Placental epithelial cell (primary cell): ENCODE measurements around the gene CD14. TPM values are rescaled to one million over a fixed set of nuclear protein-coding genes. Genes with fewer than 3 reads are reported as not detected.

Source experiments
- total RNA-seq: library from RNA; depleted of rRNA; stranded (reverse); fragments of >200 nt; gene quantifications from 2 replicates; pipeline ENCODE4 v1.2.3, GENCODE V29; 2012

CD14 gene
- 0.33 TPM in 1 of 2 replicates, not detected in the other for total RNA-seq

GRCh38 chr5:140633021-140633471, at the start of gene CD14:
CD14 (minus strand) TSS chr5:140633175; CDS start chr5:140633071, 104 bp downstream.

DNA sequence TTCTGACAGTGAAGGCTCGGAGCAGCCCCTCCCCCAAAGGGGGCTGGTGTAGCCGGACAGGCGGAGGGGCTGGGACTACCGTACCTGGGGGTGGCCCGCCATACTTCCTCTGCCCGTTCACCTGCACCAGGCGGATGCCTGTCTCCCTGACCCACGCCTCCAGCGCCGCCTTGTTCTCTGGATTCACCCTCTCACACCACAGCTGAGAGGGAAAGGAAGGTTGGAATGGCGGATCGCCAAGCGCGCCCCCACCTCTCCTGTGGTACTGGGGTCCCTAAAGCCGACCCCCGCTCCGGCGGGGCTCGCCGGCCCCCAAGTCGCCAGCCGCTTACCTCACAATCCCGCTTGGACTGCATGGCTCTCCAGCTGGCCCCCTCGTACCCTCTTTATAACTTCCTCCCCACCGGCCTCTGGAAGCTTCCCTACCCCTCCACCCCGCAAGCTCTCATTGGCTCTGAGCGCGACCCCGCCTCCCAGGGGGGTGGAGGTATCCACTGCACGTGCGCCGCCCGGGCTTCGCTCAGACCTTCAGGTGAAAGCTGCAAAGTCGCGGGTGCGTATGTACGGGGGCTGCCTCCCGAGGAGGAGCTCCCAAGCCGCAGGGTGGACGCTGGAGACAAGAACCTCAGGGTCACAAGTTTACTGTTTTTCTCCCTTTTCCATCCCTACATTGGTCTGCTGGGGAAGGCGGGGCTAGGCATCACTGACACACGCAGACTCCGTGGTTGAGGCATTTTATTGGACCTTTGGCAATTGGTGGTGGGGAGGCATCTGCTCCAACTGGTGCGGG, 40.4 kb upstream of the CD14 start, which contains the start of gene DND1:
Gene DND1, minus strand, starts transcription at position 390 of the 790 bp plus-strand sequence. Its CDS starts 34 bp downstream, at position 356.

GRCh38 chr5:140664359-140665119, 31.6 kb upstream of the CD14 start, which contains the start of gene WDR55:
WDR55 (plus strand) TSS chr5:140664904; CDS start chr5:140664913, 9 bp downstream.

GRCh38 chr5:140639148-140639981, 6.4 kb upstream of the CD14 start, which contains the start of gene TMCO6:
TMCO6 (plus strand) TSS chr5:140639451; CDS start chr5:140639528, 77 bp downstream.

Other genes starting within 250 kb of the CD14 start
- gene ANKHD1, start 231.3 kb downstream of the CD14 start, total RNA-seq: 63.0 and 76.9 TPM in 2 replicates
- gene EIF4EBP3, start 85.5 kb downstream of the CD14 start, total RNA-seq: 0.87 and 3.1 TPM in 2 replicates
- 22.8 and 40.1 TPM in 2 replicates for gene SRA1, start 75.7 kb downstream of the CD14 start, total RNA-seq
- gene APBB3, start 68.6 kb downstream of the CD14 start, total RNA-seq: 30.1 and 36.9 TPM in 2 replicates
- 17.3 and 47.3 TPM in 2 replicates for gene SLC35A4, start 68.3 kb downstream of the CD14 start, total RNA-seq
- 7.8 and 9.0 TPM in 2 replicates for gene TMCO6, start 6.3 kb upstream of the CD14 start, total RNA-seq
- gene NDUFA2, start 14.5 kb upstream of the CD14 start, total RNA-seq: 28.8 and 44.4 TPM in 2 replicates
- gene IK, start 14.7 kb upstream of the CD14 start, total RNA-seq: 76.9 and 102 TPM in 2 replicates
- 31.0 and 37.1 TPM in 2 replicates for gene WDR55, start 31.7 kb upstream of the CD14 start, total RNA-seq
- 0.76 and 0.79 TPM in 2 replicates for gene DND1, start 40.4 kb upstream of the CD14 start, total RNA-seq
- 45.1 and 53.8 TPM in 2 replicates for gene HARS1, start 58.2 kb upstream of the CD14 start, total RNA-seq
- gene HARS2, start 58.3 kb upstream of the CD14 start, total RNA-seq: 38.0 and 47.9 TPM in 2 replicates
- 26.1 and 40.8 TPM in 2 replicates for gene ZMAT2, start 67.3 kb upstream of the CD14 start, total RNA-seq
- not detected in 2 replicates for gene PCDHA1, start 153.0 kb upstream of the CD14 start, total RNA-seq
- under 0.01 TPM in 1 of 2 replicates, not detected in the other for gene PCDHA2, start 161.7 kb upstream of the CD14 start, total RNA-seq
- 0.11 and 0.39 TPM in 2 replicates for gene PCDHA3, start 167.9 kb upstream of the CD14 start, total RNA-seq
- gene PCDHA4, start 173.9 kb upstream of the CD14 start, total RNA-seq: 0.79 and 0.87 TPM in 2 replicates
- gene PCDHA5, start 188.4 kb upstream of the CD14 start, total RNA-seq: under 0.01 and 0.11 TPM in 2 replicates
- gene PCDHA6, start 194.8 kb upstream of the CD14 start, total RNA-seq: 0.22 and 0.39 TPM in 2 replicates
- 0.54 and 1.2 TPM in 2 replicates for gene PCDHA7, start 201.1 kb upstream of the CD14 start, total RNA-seq
- gene PCDHA8, start 208.0 kb upstream of the CD14 start, total RNA-seq: 0.11 and 0.39 TPM in 2 replicates
- under 0.01 TPM in 2 replicates for gene PCDHA9, start 215.2 kb upstream of the CD14 start, total RNA-seq
- gene PCDHA10, start 222.7 kb upstream of the CD14 start, total RNA-seq: 0.11 and 0.39 TPM in 2 replicates
- gene PCDHA11, start 235.8 kb upstream of the CD14 start, total RNA-seq: under 0.01 and 0.11 TPM in 2 replicates
- gene PCDHA12, start 242.1 kb upstream of the CD14 start, total RNA-seq: under 0.01 and 0.11 TPM in 2 replicates
- gene PCDHA13, start 248.9 kb upstream of the CD14 start, total RNA-seq: 0.11 and 0.39 TPM in 2 replicates